Measurements from ENCODE around the gene CYCS.
"Not testable (repeated sequence)": the region's sequence is repeated elsewhere in the genome, so short reads cannot be mapped to it uniquely, and the experiment has no call there.

CYCS gene

DNA sequence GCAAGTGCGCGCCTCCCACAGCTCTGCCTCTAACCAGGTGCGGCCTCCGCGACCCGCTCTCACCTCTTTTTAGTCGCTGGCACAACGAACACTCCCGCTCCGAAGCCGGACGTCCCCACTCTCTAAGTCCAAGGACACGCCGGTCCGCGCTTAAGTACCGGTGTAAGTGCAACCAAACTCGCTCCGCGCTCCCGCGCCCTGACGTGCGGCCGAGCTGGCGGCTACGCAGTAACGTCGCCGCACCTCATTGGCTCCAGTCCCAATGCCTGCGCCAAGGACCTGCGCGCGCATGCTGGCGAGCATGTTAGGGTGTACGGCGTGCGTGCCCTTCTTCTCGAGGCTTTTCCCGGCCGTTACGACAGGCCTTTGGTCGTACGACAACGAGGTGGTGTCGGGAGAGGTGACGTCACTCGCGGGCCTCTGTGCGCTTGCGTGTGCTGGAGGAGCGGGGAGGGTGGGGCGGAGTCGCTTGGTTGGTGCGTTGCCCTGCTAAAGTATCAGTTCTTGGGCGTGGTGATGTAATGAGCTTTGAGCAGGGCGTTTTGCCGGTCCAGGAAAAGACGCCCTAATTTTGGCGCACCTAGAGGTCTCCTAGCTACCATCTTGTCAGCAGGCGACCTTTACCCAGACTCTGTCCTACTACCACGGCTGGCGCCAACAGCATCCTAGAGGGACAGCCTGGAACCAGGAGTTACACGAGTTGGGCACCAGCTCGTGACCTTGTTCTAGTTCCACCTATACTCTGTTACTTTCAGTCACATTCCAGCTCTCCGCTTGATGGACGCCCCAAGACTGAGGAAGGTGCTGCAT, at the start of gene CYCS:
Gene CYCS, minus strand, starts transcription at position 124 of the 810 bp plus-strand sequence. CDS start 1,141 bp downstream, outside the sequence.
- DNase-seq (ENCODE audit: low read depth in 3 of 3): peak; percentile 97 to 99 (median 99)

DNA sequence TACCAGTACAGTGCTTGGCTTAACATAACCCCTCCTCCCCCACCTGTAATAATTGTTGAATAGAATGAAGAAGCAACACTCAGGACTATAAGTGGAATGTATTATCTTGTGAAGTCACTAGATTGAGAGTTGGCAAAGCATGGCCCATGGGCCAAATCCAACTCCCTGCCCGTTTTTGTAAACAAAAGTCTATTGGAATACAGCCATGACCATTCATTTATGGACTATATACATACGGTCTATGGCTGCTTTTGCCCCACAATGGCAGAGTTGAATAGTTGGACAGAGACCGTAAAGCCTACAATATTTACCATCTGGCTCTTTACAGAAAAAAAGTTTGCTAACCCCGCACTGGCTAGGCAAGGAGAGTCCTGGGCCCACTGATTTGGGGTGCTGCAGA, 48.1 kb upstream of the CYCS start:
- no peak for DNase-seq (ENCODE audit: low read depth in 3 of 3)

DNA sequence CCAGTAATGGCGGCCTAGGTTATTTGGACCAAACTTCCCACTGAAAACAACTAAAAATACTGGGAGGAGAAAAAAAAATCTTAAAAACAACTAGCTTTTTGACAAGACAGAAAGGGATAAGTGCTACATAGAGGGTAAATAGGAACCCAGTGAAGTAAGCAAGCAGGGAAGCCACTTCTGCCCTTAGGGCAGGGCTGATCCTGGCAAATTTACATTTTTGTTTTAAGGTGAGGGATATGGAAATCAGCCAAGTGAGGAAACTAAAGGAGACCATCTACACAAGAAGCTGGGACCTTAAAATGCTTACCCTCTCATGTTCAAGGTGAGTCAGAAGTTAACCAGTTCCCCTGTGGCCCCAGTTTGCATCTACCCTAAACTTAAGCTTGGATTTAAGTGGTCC, 46.5 kb upstream of the CYCS start:
- no peak for DNase-seq (ENCODE audit: low read depth in 3 of 3)

DNA sequence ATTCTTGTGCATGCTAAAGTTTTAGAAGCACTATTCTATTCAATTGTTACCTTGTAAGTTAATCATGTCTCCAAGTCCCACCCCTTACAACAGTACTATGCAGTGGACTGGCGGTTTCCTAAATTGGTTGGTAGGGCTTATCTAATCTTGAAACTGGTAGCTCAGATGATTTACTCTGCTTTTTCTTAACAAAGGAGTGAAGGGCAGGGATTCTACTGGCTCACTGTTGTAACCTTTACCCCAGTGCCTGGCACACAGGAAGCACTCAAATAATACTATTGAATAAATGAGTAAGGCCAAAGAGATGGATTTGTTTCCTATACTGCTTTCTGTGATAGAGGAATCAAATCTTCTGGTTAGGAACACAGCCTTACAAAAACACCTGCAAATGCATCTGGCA, 46.0 kb upstream of the CYCS start:
- no peak for DNase-seq (ENCODE audit: low read depth in 3 of 3)

DNA sequence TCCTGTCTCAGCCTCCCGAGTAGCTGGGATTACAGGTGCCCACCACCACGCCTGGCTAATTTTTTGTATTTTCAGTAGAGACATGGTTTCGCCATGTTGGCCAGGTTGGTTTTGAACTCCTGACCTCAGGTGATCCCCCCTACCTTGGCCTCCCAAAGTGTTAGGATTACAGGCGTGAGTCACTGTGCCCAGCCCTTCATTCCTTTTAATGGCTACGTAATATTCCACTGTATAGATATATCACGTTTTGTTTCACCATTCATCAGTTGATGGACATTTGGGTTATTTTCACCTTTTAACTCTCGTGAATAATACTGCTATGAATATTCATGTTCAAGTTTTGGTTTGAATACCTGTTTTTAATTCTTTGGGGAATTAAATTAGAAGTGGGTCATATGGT, 44.6 kb upstream of the CYCS start:
- DNase-seq (ENCODE audit: low read depth in 3 of 3): no peak

DNA sequence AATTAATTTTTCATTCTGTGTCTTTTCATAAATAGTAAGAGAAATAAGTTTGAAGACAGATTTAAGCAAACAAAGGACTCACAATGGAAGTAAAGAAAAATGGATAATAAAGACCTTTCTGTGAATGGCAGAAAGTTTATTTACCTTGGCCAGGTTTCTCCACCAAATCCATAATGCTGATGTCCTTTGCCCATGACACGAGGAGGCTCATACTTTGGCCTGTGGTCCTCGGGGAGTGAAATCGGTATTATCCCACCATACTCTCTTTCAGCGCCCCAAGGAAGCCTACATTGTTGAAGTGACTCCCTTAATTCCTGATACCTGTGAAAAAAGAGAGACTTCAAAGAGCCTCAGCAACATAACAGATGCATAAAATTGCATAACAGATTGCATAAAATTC, 43.1 kb upstream of the CYCS start:
- no peak for DNase-seq (ENCODE audit: low read depth in 3 of 3)

DNA sequence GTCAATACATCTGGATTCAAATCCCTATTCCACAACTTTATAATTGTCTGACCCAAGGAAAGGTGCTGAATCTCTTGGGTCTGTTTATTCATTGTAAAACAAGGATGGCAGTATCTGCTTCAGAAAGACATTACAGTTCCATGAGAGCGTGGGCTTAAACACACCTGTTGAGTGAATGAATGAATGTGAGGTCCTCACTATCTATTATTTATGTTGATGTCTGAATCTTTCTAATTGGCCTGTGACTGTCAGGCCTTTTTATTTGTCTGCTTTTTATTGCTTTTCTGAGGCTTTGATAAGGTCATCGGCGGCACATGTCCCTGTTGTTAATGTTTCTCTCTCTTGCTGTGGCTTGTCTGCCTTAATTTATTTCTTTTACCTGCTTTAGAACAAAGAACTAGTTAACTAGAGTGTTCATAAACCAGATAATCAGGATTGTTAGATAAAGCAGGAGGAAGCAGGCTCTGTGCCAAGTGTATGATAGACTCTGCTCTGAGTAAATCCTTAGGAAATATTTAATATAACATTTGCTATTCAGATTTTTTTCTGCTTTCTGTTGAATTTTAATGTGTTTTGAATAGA, 42.3 kb upstream of the CYCS start:
- no peak for DNase-seq (ENCODE audit: low read depth in 3 of 3)

DNA sequence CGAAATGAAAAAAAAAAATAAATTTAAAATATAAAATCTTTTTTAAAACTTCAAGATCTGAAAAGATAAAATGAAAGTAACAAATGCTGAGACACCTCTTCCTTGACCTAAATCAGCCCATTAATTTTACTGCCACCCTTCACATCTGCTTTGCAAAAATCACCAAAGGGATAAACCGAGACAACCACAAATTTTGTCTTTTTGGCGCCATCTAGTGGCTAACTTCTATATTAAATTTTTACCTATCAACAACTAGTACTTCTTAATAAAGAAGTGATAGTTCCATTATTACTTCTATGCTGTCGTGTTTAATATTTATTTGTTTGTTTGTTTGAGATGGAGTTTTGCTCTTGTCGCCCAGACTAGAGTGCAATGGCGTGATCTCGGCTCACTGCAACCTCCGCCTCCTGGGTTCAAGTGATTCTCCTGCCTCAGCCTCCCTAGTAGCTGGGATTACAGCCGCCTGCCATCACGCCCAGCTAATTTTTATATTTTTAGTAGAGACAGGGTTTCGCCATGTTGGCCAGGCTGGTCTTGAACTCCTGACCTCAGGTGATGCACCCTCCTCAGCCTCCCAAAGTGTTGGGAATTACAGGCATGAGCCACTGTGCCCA, 35.0 kb upstream of the CYCS start:
- DNase-seq (ENCODE audit: low read depth in 3 of 3): not testable (repeated sequence)

DNA sequence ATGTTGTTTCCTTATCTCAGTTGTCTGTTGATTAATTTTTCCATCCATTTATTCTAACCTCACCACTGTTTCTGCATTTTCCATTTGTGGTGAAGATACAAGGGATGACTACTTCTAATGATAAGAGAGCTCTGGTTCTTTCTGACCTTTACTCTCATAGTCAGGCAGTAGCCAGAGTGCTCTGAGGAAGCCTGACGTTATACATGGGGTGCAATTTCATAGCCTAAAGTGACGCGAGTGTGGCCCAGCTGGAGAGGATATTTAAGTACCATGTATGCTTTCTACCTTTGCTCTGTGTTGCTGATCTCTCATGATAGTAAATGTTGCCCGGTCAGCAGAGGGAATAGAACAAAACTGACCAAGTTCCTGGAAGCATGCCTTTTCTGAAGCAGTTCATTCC, 33.9 kb upstream of the CYCS start:
- DNase-seq (ENCODE audit: low read depth in 3 of 3): no peak

DNA sequence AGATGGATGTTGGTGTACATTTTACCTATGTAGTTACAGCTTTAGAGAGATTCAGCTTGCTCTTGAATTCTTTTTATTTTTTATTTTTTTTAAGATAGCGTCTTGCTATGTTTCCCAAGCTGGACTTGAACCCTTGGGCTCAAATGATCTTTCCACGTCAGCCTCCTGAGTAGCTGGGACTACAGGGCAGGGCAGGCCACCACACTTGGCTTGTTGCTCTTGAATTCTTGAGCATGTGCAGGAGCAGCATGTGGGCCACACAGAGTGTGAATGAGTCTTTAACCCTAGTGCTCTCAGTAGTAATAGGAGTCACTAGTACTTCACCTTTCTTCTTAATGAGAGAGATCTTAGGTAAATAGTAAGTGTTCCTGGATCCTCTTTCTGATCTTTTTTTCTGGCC, 26.7 kb upstream of the CYCS start:
- no peak for DNase-seq (ENCODE audit: low read depth in 3 of 3)

DNA sequence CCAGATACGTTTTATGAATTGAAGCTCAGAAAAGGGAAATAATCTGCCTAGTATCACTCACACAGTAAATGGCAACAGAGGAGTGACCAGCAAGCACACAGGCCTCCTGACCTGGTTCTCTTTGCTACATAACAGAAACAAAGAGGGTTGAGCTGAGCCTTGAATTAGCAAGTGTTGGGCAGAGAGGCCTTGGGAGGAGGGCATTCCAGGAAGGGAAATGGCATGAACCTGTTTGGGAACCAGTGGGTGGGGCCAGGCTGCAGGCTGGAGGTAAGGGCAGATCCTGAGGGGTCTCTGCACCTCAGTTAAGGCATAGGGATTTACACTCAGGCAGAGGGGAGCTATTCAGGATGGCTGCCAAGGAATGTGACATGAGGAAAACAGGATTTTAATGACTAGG, 24.8 kb upstream of the CYCS start:
- DNase-seq (ENCODE audit: low read depth in 3 of 3): no peak

DNA sequence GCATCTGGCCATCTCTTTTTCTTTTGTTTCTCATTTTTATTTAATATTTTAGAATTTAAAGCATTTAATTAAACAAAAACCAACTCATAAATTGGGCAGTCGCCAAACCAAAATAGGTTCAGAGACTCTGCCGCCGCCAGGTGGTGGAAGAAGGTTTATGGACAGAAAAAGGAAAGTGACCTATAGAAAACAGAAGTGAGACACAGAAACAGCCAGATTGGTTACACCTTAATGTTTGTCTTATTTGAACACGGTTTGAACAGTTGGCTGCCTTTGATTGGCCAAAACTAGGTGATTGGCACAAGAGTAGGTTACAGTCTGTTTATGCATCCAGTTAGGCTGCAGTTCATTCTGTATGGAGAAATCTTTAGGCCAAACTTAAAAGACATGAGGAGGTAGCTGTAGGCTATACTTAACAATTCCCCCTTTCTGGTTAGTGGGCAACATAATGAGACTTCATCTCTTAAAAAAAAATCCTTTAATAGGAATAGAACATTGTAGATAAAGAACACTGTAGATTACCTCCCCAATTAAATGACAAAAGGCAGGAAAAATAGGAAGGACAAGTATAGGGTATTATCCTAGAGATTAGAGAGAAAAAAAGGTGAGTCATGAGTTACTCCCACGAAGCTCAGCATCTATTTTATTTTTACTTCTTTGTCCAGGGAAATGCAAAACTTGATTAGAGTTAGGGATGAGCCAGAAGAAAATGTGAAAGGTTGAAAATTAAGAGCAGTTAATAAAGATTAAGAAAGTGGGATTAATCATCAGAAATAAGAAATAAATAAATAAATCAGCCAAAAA, 23.9 kb upstream of the CYCS start:
- DNase-seq (ENCODE audit: low read depth in 3 of 3): no peak

DNA sequence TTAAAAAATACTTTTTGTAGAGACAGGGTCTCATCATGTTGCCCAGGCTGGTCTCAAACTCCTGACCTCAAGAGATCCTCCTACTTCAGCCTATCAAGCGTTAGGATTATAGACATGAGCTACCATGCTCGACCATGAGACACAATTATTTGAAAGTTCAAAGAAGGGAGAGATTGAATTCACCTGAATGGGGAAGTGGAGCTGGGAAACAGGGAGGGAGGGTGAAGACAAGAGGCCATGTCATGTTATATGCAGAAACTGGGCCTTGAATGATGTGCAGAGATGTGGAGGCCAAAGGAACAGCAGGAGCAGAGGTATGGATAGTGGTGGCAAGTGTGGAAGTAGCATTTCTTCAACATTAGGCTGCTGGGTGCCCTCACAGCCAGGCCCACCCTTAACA, 18.7 kb upstream of the CYCS start:
- DNase-seq (ENCODE audit: low read depth in 3 of 3): no peak

DNA sequence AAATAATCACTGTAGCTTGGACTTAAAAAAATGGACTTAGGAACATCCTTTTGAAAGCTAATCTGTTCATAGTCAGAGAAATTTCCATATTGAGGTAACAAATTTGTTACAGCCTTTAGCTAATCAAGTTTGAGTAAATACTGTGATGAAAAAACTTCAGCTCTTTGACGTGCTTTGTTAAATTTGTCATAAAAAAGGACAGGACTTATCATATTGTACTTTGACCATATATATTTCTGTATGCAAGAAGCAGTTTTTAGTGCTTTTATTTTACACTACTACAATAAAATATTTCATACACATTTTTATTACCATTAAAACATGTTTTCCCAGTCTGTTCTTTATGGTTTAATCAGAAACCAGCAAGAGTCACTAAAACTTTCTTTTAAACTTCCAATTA, 14.5 kb upstream of the CYCS start:
- DNase-seq (ENCODE audit: low read depth in 3 of 3): no peak

DNA sequence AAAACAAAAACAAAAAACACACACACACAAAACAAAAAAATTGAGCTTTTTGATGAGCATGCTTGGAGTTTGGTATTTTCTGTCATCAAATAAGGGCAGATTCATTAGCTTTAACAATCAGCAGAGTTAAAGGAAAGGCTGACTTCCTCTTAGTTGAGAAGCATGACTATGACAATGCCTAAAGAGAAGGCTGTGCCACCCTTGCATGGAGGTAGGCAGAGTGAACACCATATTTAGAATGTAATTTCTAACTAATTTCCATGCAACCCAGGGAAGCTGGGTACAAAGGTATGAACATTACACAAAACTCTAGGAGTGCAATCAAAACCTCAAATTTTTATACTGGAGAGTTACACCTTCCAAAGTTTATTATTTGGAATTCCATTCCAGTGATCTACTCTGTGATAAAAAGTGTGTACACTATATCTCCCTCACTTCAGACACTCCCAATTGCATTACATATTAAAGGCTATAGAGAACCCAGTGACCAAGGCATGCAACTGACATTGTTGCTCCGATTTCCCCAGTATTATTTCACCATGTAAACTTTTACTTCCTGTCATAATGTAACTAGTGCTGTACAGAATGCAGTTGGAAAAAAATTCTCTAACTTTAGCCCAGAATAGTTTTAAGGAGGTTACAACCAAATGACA, 9.4 kb upstream of the CYCS start:
- no peak for DNase-seq (ENCODE audit: low read depth in 3 of 3)

DNA sequence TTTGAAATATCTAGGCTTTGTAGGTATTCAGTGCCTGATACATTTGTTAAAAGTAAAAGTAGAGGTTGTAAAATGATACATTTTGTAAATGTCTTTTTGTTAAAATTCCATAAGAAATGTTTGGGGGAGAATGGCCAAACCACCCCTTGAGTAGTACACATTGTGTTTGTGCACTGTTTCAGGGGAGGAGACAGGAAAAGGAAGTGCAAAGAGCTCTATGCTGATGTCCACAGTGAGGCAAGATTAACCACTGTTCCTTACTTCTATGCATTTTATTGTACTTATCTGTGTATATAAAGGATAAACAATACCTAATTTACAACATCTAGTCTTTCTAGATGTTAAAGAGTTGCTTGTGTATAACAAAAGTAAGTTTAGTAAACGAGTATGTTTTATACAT, 7.4 kb upstream of the CYCS start:
- no peak for DNase-seq (ENCODE audit: low read depth in 3 of 3)

DNA sequence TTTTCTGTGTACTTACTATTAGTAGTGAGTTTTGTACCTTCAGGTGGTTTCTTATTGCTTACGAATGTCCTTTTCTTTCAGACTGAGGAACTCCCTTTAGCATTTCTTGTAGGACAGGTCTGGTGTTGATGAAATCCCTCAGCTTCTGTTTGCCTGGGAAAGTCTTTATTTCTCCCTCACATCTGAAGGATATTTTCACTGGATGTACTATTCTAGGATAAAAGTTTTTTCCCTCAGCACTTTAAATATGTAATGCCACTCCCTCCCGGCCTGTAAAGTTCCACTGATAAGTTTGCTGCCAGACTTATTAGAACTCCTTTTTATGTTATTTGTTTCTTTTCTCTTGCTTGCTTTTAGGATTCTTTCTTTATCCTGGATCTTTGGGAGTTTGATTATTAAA, 1.7 kb upstream of the CYCS start:
- DNase-seq (ENCODE audit: low read depth in 3 of 3): no peak

DNA sequence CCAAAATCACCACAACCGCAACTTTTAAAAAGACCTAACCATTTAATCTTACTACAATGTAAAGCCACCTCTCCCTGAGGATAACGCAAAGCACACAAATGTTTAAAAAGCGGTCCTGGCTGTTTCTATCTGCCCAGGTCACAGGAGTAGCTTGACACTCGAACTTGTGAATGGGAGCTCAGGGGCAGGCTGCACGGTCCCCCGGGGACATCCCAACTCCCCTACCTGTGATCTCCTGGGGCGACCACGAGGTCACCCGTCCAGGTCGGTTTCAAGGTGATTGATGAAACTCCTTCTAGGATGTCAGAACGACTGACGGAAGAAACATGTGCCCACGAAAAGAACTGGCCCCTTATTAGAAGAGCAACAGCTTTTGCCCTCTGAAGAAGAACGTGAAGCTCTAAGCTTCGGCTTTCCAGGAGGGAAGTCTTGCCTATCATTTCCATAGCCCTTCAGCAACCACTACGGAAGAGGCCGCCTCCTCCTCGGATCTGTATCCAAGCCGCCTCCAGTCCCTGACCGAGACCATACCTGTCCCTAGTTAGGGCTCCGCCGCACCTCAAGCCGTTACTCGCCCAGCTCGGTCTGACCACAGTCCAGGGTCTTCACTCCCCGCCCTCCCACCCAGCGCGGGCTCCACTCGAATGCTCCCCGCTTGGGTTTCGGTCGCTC, 459 bp downstream of the CYCS start:
- peak in 2 of 3 experiments; percentile 7 to 16 for DNase-seq (ENCODE audit: low read depth in 3 of 3)

DNA sequence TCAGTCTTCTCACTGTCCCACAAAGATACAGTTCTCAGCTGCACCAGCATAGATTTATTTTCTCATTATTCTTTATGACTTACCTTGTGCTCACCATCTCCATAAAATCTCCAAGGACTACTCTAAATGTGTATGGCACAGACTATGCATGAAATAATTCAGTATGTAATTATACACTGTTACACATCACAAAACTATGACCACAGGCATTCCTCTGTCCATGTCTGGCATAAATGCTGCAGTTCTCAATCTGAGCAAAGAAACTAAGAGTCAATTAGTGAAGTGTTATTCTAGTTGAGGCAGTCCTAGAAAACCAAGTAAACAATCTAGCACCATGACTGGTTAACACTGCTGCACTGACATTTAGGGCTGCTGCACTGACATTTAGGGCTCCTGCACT, 2.7 kb downstream of the CYCS start:
- no peak for DNase-seq (ENCODE audit: low read depth in 3 of 3)

DNA sequence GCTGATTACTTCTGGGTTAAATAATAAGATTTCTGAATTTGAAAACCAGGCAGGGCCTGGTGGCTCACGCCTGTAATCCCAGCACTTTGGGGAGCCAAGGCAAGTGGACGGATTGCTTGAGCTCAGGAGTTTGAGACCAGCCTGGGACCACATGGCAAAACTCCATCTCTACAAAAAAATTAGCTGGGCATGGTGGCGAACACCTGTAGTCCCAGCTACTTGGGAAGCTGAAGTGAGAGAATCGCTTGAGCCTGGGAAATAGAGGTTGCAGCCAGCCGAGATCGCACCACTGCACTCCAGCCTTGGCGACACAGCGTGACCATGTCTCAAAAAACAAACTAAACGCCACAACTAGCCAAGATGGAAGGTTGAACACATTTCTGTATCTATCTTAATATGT, 3.5 kb downstream of the CYCS start:
- DNase-seq (ENCODE audit: low read depth in 3 of 3): no peak

DNA sequence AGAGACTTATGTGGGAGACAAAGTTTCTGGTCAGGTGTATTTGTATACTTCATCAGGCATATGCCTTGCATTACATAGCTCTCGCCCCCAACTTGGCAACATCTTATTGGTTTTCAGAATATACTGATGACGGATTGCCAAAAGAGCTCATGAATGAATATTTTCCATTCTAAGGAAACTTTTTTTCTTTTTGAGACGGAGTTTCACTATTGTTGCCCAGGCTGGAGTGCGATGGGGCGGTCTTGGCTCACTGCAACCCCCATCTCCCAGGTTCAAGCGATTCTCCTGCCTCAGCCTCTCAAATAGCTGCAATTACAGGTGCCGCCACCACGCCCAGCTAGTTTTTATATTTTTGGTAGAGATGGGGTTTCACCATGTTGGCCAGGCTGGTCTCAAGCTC, 6.0 kb downstream of the CYCS start:
- DNase-seq (ENCODE audit: low read depth in 3 of 3): no peak

All from stimulated activated CD4-positive, alpha-beta T cell treated with anti-CD3 and anti-CD28 coated beads, TNF-alpha, amount 100 ng/mL, for 4 hours (primary cell).